Caco-2 (cell line): ENCODE measurements around the gene CRYBA1. TPM values are rescaled to one million over a fixed set of nuclear protein-coding genes. Genes with fewer than 3 reads are reported as not detected.
A peak's percentile ranks its signal among the peaks of the same experiment; 100 is the strongest.

ENCODE experiments used
- BruUV-seq: library from RNA; stranded (reverse); fragments of 400-500 nt; replicated peaks from 2 replicates; lab custom pipeline; 2021; lab: Mats Ljungman, UMichigan
- CTCF ChIA-PET: fragments of 300-600 bp; sonication (Branson Sonifier 250); formaldehyde crosslinking; loops from one replicate; lab custom pipeline; 2022; ENCODE audit warnings: antibody characterized with exemption; lab: Charles Lee
- POLR2A ChIA-PET: fragments of 300-600 bp; sonication (Branson Sonifier 250); formaldehyde crosslinking; loops from one replicate; lab custom pipeline; 2022; ENCODE audit warnings: antibody characterized with exemption; lab: Charles Lee
- DNase-seq, 2 experiments: peaks; one replicate each; pipeline versions ENCODE4 v3.0.0 to v3.0.0-alpha.2; 2020 to 2022
- H3K27me3 ChIP-seq: replicated peaks from 2 replicates; pipeline ENCODE4 v1.6.0; 2011; ENCODE audit warnings: low read length; ENCODE audit not compliant: control insufficient read depth, insufficient read depth
- H3K36me3 ChIP-seq: 2 replicates; pipeline ENCODE4 v1.5.1; 2011; ENCODE audit warnings: low read length; ENCODE audit not compliant: control insufficient read depth, insufficient read depth
- H3K4me1 ChIP-seq: fragments of 250-450 bp; sonication (Bioruptor Pico); 2 replicates; pipeline ENCODE4 v1.5.1; 2020; ENCODE audit warnings: mild to moderate bottlenecking
- H3K4me3 ChIP-seq: 2 replicates; pipeline ENCODE4 v1.5.1; 2011; ENCODE audit warnings: low read depth, mild to moderate bottlenecking, control low read depth, low read length
- H3K9me3 ChIP-seq: fragments of 250-450 bp; sonication (Bioruptor Pico); 2 replicates; pipeline ENCODE4 v1.5.1; 2020; ENCODE audit warnings: mild to moderate bottlenecking, moderate library complexity
- H3K27ac Mint-ChIP-seq: one replicate; pipeline ENCODE4 v1.8.0; 2022; ENCODE audit warnings: mixed read lengths; ENCODE audit not compliant: unreplicated experiment
- H3K27me3 Mint-ChIP-seq: one replicate; pipeline ENCODE4 v1.8.0; 2022; ENCODE audit warnings: mixed read lengths; ENCODE audit not compliant: insufficient read depth, unreplicated experiment
- H3K36me3 Mint-ChIP-seq: one replicate; pipeline ENCODE4 v1.8.0; 2022; ENCODE audit warnings: mild to moderate bottlenecking, mixed read lengths; ENCODE audit not compliant: insufficient read depth, unreplicated experiment
- H3K4me1 Mint-ChIP-seq: one replicate; pipeline ENCODE4 v1.8.0; 2022; ENCODE audit warnings: low read depth, mixed read lengths; ENCODE audit not compliant: unreplicated experiment
- H3K4me3 Mint-ChIP-seq: one replicate; pipeline ENCODE4 v1.8.0; 2022; ENCODE audit warnings: mild to moderate bottlenecking, moderate library complexity, mixed read lengths; ENCODE audit not compliant: unreplicated experiment
- H3K9me3 Mint-ChIP-seq: one replicate; pipeline ENCODE4 v1.8.0; 2022; ENCODE audit warnings: mixed read lengths; ENCODE audit not compliant: unreplicated experiment
- intact Hi-C: fragments of 100-400 bp; cut with micrococcal nuclease; formaldehyde crosslinking; loops from one replicate; pipeline ENCODE4 v1.10.0; 2022; ENCODE audit not compliant: unreplicated experiment
- total RNA-seq: library from RNA; stranded (reverse); gene quantifications from 2 replicates; pipeline ENCODE4 v1.2.3, GENCODE V29; 2022
- TF ChIP-seq, protein P1 (sequence below), 2 experiments: fragments of 200-600 bp in 1 of 2; IDR thresholded peaks; 1 replicate in 1 of 2; 2 replicates in 1 of 2; pipeline versions ENCODE4 v1.5.1 to v1.8.0; 2011 to 2022; ENCODE audit warnings: antibody characterized with exemption in 1 of 2, control low read depth in 1 of 2, inconsistent platforms in 1 of 2, low read depth in 1 of 2, low read length in 1 of 2, mild to moderate bottlenecking in 1 of 2, moderate library complexity in 1 of 2; ENCODE audit not compliant: insufficient read depth in 1 of 2, severe bottlenecking in 1 of 2, unreplicated experiment in 1 of 2

Gene CRYBA1
- total RNA-seq, 1 experiment from 2014 or later, result not detected

DNA sequence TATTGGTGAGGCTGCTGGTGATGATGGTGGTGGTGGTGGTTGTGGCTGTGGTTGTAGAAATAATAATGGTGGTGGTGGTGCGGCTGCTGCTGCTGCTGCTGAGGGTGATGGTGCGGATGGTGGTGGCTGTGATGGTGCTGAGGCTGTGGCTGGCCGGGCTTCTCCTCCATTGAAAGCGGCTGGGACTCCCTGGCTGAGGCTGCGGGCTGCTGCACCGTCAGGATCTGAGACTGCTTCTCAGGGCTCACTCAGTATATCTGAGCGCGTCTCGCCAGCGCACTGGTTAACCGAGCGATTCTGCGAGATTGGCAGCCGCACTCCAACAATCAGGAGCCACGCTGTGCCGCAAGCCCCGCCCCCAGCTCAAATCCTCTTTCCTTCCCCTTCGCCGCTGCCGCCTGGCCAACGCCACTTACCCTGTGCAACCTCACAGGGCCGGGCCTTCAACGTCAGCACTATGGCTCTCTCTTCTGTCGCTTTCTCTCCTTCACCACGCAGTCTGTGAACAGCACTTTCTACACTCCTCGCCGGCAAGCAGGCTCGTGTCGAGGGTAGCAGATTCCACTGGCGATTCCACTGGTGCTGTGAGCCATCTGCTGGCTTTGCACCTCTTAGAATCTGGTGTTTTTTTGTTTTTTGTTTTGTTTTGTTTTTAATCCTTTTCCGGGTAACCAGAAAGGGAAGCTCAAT, 47.4 kb downstream of the CRYBA1 start, which contains the start of gene NUFIP2:
Gene NUFIP2, minus strand, starts transcription at position 259 of the 690 bp plus-strand sequence. Its CDS starts 89 bp downstream, at position 170.
- BruUV-seq, result no TSS peak

DNA sequence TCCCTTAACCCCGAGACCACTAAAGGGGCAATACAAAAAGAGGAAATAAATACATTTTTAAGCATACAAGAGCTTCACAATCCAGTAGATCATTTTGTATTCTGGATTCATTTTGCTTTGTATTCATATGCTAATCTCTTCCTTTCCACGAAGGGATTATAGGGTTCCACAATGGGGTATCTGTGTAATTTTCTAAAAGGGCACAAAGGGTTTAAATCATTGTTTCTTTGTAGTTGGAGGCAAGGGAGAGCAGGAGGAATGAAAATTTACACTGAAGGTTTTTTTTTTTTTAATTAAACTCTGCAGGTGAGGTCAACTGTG, 47.9 kb downstream of the CRYBA1 start:
- BruUV-seq, result TSS peak; percentile 98
- H3K9me3 Mint-ChIP-seq, result no peaks in the 10 kb centered on the region
- peaks cover 13% of the 10 kb centered on the region for H3K4me1 Mint-ChIP-seq
- POLR2A ChIA-PET, result interaction anchor here (0.5 to 1.9 kb wide), 20 partner anchors 12 to 1183 kb away, joined by 3 to 32 read pairs (median 4); partner anchors contain the start of genes GOSR1 and MYO18A
- Histone ChIP-seq H3K4me1 (peaks cover 11% of the 10 kb centered on the region), H3K4me3 (peak overlapping the region; percentile 100), H3K27me3 (no peaks in the 10 kb centered on the region), H3K9me3 (no peaks in the 10 kb centered on the region), H3K36me3 (no peaks in the 10 kb centered on the region)
- H3K27me3 Mint-ChIP-seq, result no peaks in the 10 kb centered on the region
- peaks cover 50% of the 10 kb centered on the region for H3K36me3 Mint-ChIP-seq
- H3K4me3 Mint-ChIP-seq, result peak overlapping the region; percentile 94
- DNase-seq, result no peak
- TF ChIP-seq, protein P1, sequence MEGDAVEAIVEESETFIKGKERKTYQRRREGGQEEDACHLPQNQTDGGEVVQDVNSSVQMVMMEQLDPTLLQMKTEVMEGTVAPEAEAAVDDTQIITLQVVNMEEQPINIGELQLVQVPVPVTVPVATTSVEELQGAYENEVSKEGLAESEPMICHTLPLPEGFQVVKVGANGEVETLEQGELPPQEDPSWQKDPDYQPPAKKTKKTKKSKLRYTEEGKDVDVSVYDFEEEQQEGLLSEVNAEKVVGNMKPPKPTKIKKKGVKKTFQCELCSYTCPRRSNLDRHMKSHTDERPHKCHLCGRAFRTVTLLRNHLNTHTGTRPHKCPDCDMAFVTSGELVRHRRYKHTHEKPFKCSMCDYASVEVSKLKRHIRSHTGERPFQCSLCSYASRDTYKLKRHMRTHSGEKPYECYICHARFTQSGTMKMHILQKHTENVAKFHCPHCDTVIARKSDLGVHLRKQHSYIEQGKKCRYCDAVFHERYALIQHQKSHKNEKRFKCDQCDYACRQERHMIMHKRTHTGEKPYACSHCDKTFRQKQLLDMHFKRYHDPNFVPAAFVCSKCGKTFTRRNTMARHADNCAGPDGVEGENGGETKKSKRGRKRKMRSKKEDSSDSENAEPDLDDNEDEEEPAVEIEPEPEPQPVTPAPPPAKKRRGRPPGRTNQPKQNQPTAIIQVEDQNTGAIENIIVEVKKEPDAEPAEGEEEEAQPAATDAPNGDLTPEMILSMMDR (IDR thresholded peaks at IDR 0.05; ENCODE audit: insufficient read depth in 1 of 2, low read depth in 1 of 2, low read length in 1 of 2, severe bottlenecking in 1 of 2, unreplicated experiment in 1 of 2), result no peak
- H3K27ac Mint-ChIP-seq, result peak overlapping the region; percentile 96
- CTCF ChIA-PET, result interaction anchor here (0.5 to 1.4 kb wide), 8 partner anchors 16 to 170 kb away, joined by 3 to 11 read pairs (median 4); no protein-coding TSS in a partner anchor
- intact Hi-C loops, result loop anchor here (2.0 to 5.0 kb wide), 2 partner anchors 50 to 298 kb away; partner anchors contain the start of gene ANKRD13B

More for the DNA sequence above, 47.4 kb downstream of the CRYBA1 start, which contains the start of gene NUFIP2:
- no peaks in the 10 kb centered on the region for H3K9me3 Mint-ChIP-seq
- Histone ChIP-seq H3K4me3 (peak within 1 kb of the TSS; percentile 100), H3K4me1 (peaks cover 11% of the 10 kb centered on the region), H3K27me3 (no peaks in the 10 kb centered on the region), H3K9me3 (no peaks in the 10 kb centered on the region), H3K36me3 (no peaks in the 10 kb centered on the region)
- H3K4me1 Mint-ChIP-seq, result peaks cover 13% of the 10 kb centered on the region
- TF ChIP-seq, protein P1 (IDR thresholded peaks at IDR 0.05; ENCODE audit: insufficient read depth in 1 of 2, low read depth in 1 of 2, low read length in 1 of 2, severe bottlenecking in 1 of 2, unreplicated experiment in 1 of 2), result no peak
- H3K27ac Mint-ChIP-seq, result peak within 1 kb of the TSS; percentile 96
- peak; percentile 99 for DNase-seq
- H3K4me3 Mint-ChIP-seq, result peak within 1 kb of the TSS; percentile 94
- no peaks in the 10 kb centered on the region for H3K27me3 Mint-ChIP-seq
- H3K36me3 Mint-ChIP-seq, result peaks cover 55% of the 10 kb centered on the region
- CTCF ChIA-PET, result interaction anchor here (0.5 to 1.4 kb wide), 12 partner anchors 9 to 639 kb away, joined by 3 to 11 read pairs (median 4); no protein-coding TSS in a partner anchor
- intact Hi-C loops, result loop anchor here (2.0 to 5.0 kb wide), 2 partner anchors 51 to 298 kb away; partner anchors contain the start of gene ANKRD13B
- POLR2A ChIA-PET, result interaction anchor here (0.5 to 1.9 kb wide), 25 partner anchors 11 to 1183 kb away, joined by 3 to 32 read pairs (median 4); partner anchors contain the start of genes GOSR1, MYO18A and TAOK1

DNA sequence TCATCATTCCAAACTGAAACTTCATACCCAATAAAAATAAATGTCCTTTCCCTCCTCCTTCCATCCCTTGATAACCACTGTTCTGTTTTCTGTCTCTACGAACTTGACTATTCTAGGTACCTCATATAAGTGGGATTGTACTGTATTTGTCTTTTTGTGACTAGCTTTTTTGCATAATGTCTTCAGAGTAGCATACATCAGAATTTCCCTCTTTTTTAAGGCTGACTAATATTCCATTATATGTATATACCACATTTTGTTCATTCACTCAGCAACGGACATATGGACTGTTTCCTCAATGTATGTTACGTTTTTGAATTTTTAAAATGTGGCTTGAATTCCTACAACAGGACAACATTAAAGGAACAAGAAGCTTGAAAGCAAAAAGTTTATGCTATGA, 48.8 kb downstream of the CRYBA1 start:
- no peaks in the 10 kb centered on the region for H3K27me3 ChIP-seq
- intact Hi-C loops, result loop anchor here (2.0 kb wide), 1 partner anchor 49 kb away; no protein-coding TSS in a partner anchor
- Mint-ChIP-seq H3K36me3 (peaks cover 41% of the 10 kb centered on the region), H3K4me1 (peaks cover 13% of the 10 kb centered on the region), H3K27me3 (no peaks in the 10 kb centered on the region), H3K9me3 (no peaks in the 10 kb centered on the region), H3K27ac (no peak overlapping the region), H3K4me3 (peak overlapping the region; percentile 94)
- BruUV-seq, result no TSS peak
- no peaks in the 10 kb centered on the region for H3K9me3 ChIP-seq
- TF ChIP-seq, protein P1 (IDR thresholded peaks at IDR 0.05; ENCODE audit: insufficient read depth in 1 of 2, low read depth in 1 of 2, low read length in 1 of 2, severe bottlenecking in 1 of 2, unreplicated experiment in 1 of 2), result no peak
- H3K4me1 ChIP-seq, result peaks cover 11% of the 10 kb centered on the region
- POLR2A ChIA-PET, result no interaction called here
- H3K4me3 ChIP-seq, result no peak overlapping the region
- H3K36me3 ChIP-seq, result no peaks in the 10 kb centered on the region
- CTCF ChIA-PET, result no interaction called here
- DNase-seq, result no peak
